Suprapubic skin (tissue), 4 donors: Measurements from ENCODE around the gene FHOD3. TPM values are rescaled to one million over a fixed set of nuclear protein-coding genes. Genes with fewer than 3 reads are reported as not detected.

Experiments used
- DNase-seq, 2 donors: peaks; one replicate each; pipeline ENCODE4 v3.0.0-alpha.2; 2019; ENCODE audit warnings: low spot score in 2 of 2
- H3K27ac ChIP-seq: fragments of 200-600 bp; sonication (generic); one replicate; pipeline ENCODE4 v1.5.1; 2019
- H3K27me3 ChIP-seq: fragments of 200-600 bp; sonication (generic); one replicate; pipeline ENCODE4 v1.5.1; 2019
- H3K36me3 ChIP-seq: fragments of 200-600 bp; sonication (generic); one replicate; pipeline ENCODE4 v1.5.1; 2019
- H3K4me1 ChIP-seq: fragments of 200-600 bp; sonication (generic); one replicate; pipeline ENCODE4 v1.5.1; 2019
- H3K4me3 ChIP-seq: fragments of 200-600 bp; sonication (generic); one replicate; pipeline ENCODE4 v1.5.1; 2019; ENCODE audit warnings: mild to moderate bottlenecking
- H3K9me3 ChIP-seq: fragments of 200-600 bp; sonication (generic); one replicate; pipeline ENCODE4 v1.5.1; 2019
- EP300 ChIP-seq: sonication (generic); formaldehyde crosslinking; IDR thresholded peaks from one replicate; pipeline ENCODE4 v1.6.1; 2017; ENCODE audit warnings: antibody characterized with exemption
- POLR2A ChIP-seq, 2 donors: fragments of 450-650 bp; IDR thresholded peaks; one replicate each; pipeline ENCODE4 v1.6.1; 2017; ENCODE audit warnings: antibody characterized with exemption in 2 of 2, mild to moderate bottlenecking in 2 of 2, moderate library complexity in 2 of 2
- POLR2AphosphoS5 ChIP-seq, 3 donors: sonication (generic); formaldehyde crosslinking; IDR thresholded peaks; one replicate each; pipeline ENCODE4 v1.6.1; 2017; ENCODE audit warnings: antibody characterized with exemption in 3 of 3
- WGBS: methylation state at CpG from one replicate; pipeline ENCODE4 v1.1.5; 2018; 5-methylcytosine and 5-hydroxymethylcytosine counted together
- total RNA-seq, 4 donors: library from RNA; depleted of rRNA; stranded (reverse); fragments of >200 nt; gene quantifications; one replicate each; pipeline ENCODE4 v1.1.0, GENCODE V29; 2016
- TF ChIP-seq, protein P1 (sequence below), 2 donors: fragments of 200-600 bp in 1 of 2; fragments of 450-650 bp in 1 of 2; sonication (generic) in 1 of 2; IDR thresholded peaks; one replicate each; pipeline ENCODE4 v1.5.1; 2016 to 2019; ENCODE audit warnings: antibody characterized with exemption in 2 of 2, mild to moderate bottlenecking in 1 of 2, moderate library complexity in 1 of 2

The FHOD3 gene
- total RNA-seq, 4 donors from 2014 or later = 5.8 to 18.7 (median 15.5) TPM

DNA sequence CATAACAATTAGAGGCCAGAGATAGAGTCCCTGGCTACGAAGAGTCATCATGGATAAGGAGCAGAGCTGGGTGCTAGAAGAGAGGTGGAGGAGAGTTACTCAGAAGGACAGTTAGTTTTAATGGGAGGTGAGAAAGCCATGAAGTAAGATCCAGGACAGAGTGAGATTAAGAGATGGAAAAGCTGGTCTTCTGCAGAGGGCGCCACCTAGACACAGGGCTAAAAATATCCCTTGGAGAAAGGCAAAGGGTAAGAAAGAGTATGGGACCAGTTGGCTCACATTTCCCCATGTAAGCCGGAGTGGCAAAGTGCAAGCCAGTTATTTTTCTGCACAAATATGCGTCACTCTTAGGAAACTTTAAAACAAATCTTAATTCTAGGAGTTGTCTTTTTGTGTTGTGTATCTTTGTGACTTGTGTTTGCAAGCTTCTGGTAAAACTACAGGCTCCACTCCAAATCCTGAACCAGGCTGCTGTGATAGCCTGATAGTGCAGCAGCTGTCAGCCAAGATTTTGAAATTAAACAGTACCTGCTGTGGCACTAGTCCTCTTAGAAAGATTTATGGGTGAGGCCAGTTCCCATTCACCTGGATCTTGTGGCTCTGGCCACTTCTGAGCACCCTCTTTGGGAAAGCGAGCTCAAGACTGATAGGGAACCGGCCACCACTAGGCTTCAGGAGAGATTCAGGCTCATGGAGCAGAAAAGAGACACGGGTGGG lies 327.1 kb downstream of the FHOD3 start:
- DNase-seq = no peak
- H3K27ac ChIP-seq = no peak overlapping the region
- H3K9me3 ChIP-seq = no peaks in the 10 kb centered on the region
- TF ChIP-seq POLR2A (IDR thresholded peaks at IDR 0.05) = no peak
- TF ChIP-seq, protein P1, sequence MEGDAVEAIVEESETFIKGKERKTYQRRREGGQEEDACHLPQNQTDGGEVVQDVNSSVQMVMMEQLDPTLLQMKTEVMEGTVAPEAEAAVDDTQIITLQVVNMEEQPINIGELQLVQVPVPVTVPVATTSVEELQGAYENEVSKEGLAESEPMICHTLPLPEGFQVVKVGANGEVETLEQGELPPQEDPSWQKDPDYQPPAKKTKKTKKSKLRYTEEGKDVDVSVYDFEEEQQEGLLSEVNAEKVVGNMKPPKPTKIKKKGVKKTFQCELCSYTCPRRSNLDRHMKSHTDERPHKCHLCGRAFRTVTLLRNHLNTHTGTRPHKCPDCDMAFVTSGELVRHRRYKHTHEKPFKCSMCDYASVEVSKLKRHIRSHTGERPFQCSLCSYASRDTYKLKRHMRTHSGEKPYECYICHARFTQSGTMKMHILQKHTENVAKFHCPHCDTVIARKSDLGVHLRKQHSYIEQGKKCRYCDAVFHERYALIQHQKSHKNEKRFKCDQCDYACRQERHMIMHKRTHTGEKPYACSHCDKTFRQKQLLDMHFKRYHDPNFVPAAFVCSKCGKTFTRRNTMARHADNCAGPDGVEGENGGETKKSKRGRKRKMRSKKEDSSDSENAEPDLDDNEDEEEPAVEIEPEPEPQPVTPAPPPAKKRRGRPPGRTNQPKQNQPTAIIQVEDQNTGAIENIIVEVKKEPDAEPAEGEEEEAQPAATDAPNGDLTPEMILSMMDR (IDR thresholded peaks at IDR 0.05) = no peak
- no peak for TF ChIP-seq EP300
- no peak for TF ChIP-seq POLR2AphosphoS5 (IDR thresholded peaks at IDR 0.05)
- H3K4me3 ChIP-seq = no peak overlapping the region
- H3K27me3 ChIP-seq = no peaks in the 10 kb centered on the region
- 78% methylated on average over 7 of the region's 7 CpGs for WGBS
- H3K36me3 ChIP-seq = no peaks in the 10 kb centered on the region
- peaks cover 9% of the 10 kb centered on the region for H3K4me1 ChIP-seq

DNA sequence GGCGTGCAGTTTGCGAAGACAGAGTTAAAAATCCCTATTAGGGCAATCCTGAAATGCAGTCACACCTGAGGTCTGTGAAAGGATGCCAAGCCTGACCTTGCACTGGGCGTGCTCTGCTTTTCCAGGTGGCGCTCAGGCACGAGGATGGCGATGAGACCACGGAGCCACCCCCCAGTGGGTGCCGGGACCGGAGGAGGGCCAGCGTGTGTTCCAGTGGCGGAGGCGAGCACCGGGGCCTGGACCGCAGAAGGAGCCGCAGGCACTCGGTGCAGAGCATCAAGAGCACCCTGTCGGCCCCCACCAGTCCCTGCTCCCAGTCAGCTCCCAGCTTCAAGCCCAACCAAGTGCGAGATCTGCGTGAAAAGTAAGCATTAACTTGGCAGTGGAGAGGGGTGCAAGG lies 327.9 kb downstream of the FHOD3 start:
- Histone ChIP-seq H3K4me1 (peaks cover 17% of the 10 kb centered on the region), H3K27me3 (no peaks in the 10 kb centered on the region), H3K9me3 (no peaks in the 10 kb centered on the region), H3K27ac (no peak overlapping the region), H3K4me3 (no peak overlapping the region), H3K36me3 (no peaks in the 10 kb centered on the region)
- no peak for DNase-seq
- TF ChIP-seq, protein P1 (IDR thresholded peaks at IDR 0.05) = no peak
- no peak for TF ChIP-seq POLR2A (IDR thresholded peaks at IDR 0.05)
- TF ChIP-seq EP300 = no peak
- no peak for TF ChIP-seq POLR2AphosphoS5 (IDR thresholded peaks at IDR 0.05)
- WGBS = 77% methylated on average over 9 of the region's 19 CpGs

DNA sequence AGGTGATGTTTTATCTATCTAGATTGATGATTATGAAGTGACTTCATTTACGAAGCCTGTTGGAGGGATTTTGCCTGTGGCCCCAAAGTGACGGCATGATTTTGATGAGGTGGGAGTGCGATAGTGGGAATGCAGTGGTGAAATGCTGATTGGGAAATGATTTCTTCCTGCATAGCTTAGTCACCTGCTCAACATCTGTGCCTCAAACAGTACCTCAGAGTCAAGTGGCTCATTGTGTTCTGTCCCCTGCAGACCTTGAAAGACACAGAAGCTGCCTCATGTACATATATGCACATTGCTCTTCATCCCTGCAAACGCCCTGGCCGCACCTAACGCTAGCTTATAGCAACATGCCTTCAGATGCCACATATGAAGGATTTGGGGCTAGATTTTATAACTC lies 330.1 kb downstream of the FHOD3 start:
- TF ChIP-seq EP300 (no peak), POLR2A (IDR thresholded peaks at IDR 0.05) (no peak)
- H3K4me3 ChIP-seq = no peak overlapping the region
- H3K36me3 ChIP-seq = no peaks in the 10 kb centered on the region
- peaks cover 22% of the 10 kb centered on the region for H3K4me1 ChIP-seq
- no peaks in the 10 kb centered on the region for H3K27me3 ChIP-seq
- H3K9me3 ChIP-seq = no peaks in the 10 kb centered on the region
- H3K27ac ChIP-seq = no peak overlapping the region
- WGBS = 93% methylated on average over 6 of the region's 6 CpGs
- DNase-seq = no peak

DNA sequence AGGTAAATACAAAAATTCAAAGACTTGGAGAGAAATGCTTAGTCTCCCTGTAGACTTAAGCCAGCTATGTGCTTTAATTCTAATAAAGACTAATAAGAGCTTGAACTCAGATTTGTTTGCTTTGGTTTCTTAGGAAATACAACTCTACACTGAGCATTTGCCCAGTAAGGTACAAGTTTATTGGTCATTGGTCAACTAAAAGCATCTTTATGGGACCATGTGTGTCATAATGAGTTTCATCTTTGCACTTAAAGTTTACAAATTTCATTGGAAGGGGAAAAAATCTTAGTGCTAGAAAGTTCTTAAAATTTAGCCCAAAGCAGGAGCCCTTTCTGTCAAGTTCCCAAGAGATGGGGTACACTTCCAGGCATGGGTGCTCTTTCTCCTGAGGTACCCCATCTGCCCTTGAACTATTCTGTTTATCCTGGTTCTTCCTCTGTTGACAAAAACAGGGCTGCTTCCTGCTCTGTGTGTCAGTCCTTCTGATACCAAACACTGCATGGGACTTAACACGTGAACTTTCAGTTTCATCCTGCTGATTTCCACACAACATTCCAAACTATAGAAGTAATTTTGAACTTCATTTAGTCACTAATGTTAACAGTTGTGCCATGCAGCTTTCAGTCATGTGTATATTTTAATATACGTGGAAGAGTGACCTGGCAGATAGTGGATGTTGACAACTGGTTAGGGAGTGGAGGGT lies 331.1 kb downstream of the FHOD3 start:
- TF ChIP-seq, protein P1 (IDR thresholded peaks at IDR 0.05) = no peak
- TF ChIP-seq EP300 (no peak), POLR2AphosphoS5 (IDR thresholded peaks at IDR 0.05) (no peak), POLR2A (IDR thresholded peaks at IDR 0.05) (no peak)
- H3K4me3 ChIP-seq = no peak overlapping the region
- no peaks in the 10 kb centered on the region for H3K9me3 ChIP-seq
- no peaks in the 10 kb centered on the region for H3K36me3 ChIP-seq
- no peak for DNase-seq
- H3K27me3 ChIP-seq = no peaks in the 10 kb centered on the region
- H3K27ac ChIP-seq = peak overlapping the region; percentile 54
- H3K4me1 ChIP-seq = peaks cover 22% of the 10 kb centered on the region
- WGBS = 20% methylated on average over 2 of the region's 2 CpGs

DNA sequence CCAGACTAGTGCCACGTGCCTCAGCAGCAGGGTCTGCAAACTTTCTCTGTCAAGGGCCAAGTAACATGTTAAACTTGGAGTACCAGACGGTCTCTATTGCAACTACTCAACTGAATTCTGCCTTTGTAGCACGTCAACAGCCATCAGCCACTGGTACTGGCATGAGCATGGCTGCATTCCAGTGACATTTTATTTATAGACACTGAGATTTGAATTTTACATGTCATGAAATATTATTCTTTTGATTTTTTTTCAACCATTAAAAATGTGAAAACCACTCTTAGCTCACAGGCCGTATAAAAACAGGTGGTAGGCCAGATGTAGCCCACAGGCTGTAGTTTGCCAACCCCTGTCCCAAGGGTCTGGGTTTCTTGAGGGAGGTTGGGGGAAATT lies 331.6 kb downstream of the FHOD3 start:
- Histone ChIP-seq H3K9me3 (no peaks in the 10 kb centered on the region), H3K4me1 (peaks cover 26% of the 10 kb centered on the region), H3K4me3 (no peak overlapping the region), H3K27me3 (no peaks in the 10 kb centered on the region), H3K27ac (peak overlapping the region; percentile 54), H3K36me3 (no peaks in the 10 kb centered on the region)
- 29% methylated on average over 4 of the region's 4 CpGs for WGBS
- TF ChIP-seq POLR2AphosphoS5 (IDR thresholded peaks at IDR 0.05) = no peak
- no peak for TF ChIP-seq EP300
- TF ChIP-seq, protein P1 (IDR thresholded peaks at IDR 0.05) = no peak
- no peak for TF ChIP-seq POLR2A (IDR thresholded peaks at IDR 0.05)
- DNase-seq = no peak
